Activated T-cell treated with anti-CD3 and anti-CD28 coated beads, Interleukin-2, amount 50 U/mL, for 48 hours (primary cell): ENCODE data around the gene OR6B2.
A peak's percentile ranks its signal among the peaks of the same experiment; 100 is the strongest.

Experiments used
- DNase-seq, 2 experiments: peaks; one replicate each; pipeline ENCODE4 v3.0.0-alpha.2; 2020

OR6B2 gene

GRCh38 chr2:240037358-240037757 is 7.1 kb upstream of the OR6B2 start:
- no peak for DNase-seq

GRCh38 chr2:240033330-240033678 is 3.1 kb upstream of the OR6B2 start:
- DNase-seq = no peak

- DNase-seq = no peak
These were observed 2.4 kb upstream of the OR6B2 start for GRCh38 chr2:240032406-240033329.

- DNase-seq = no peak
These were observed 5.5 kb downstream of the OR6B2 start for GRCh38 chr2:240024766-240025165.

- no peak for DNase-seq
These were observed 6.4 kb downstream of the OR6B2 start for GRCh38 chr2:240023792-240024191.

- DNase-seq = peak; percentile 78 to 79
These were observed 8.6 kb downstream of the OR6B2 start for GRCh38 chr2:240021488-240022104.

GRCh38 chr2:240018071-240018750 is 12.0 kb downstream of the OR6B2 start:
- no peak for DNase-seq

GRCh38 chr2:240014327-240014726 is 15.9 kb downstream of the OR6B2 start:
- no peak for DNase-seq

GRCh38 chr2:240013343-240013742 is 16.9 kb downstream of the OR6B2 start:
- no peak for DNase-seq

- no peak for DNase-seq
These were observed 27.2 kb downstream of the OR6B2 start for GRCh38 chr2:240002983-240003382.

GRCh38 chr2:240000671-240001070 is 29.6 kb downstream of the OR6B2 start:
- DNase-seq = no peak

- DNase-seq = no peak
These were observed 32.4 kb downstream of the OR6B2 start for GRCh38 chr2:239997686-239998409.

- DNase-seq = no peak
These were observed 36.1 kb downstream of the OR6B2 start for GRCh38 chr2:239994086-239994485.

- no peak for DNase-seq
These were observed 36.9 kb downstream of the OR6B2 start for GRCh38 chr2:239993291-239993690.

GRCh38 chr2:239991689-239992314 is 38.4 kb downstream of the OR6B2 start:
- DNase-seq = no peak

- no peak for DNase-seq
These were observed 39.3 kb downstream of the OR6B2 start for GRCh38 chr2:239990966-239991365.

- DNase-seq = no peak
These were observed 44.9 kb downstream of the OR6B2 start for GRCh38 chr2:239985356-239985755.

GRCh38 chr2:239984421-239985194 is 45.6 kb downstream of the OR6B2 start:
- DNase-seq = no peak

GRCh38 chr2:239983004-239983778 is 47.0 kb downstream of the OR6B2 start:
- no peak for DNase-seq
